ENCODE measurements around the gene TPRG1L.

GRCh38 chr1:3590951-3591865 lies 33.6 kb upstream of the TPRG1L start:
- TF ChIP-seq, protein P1, sequence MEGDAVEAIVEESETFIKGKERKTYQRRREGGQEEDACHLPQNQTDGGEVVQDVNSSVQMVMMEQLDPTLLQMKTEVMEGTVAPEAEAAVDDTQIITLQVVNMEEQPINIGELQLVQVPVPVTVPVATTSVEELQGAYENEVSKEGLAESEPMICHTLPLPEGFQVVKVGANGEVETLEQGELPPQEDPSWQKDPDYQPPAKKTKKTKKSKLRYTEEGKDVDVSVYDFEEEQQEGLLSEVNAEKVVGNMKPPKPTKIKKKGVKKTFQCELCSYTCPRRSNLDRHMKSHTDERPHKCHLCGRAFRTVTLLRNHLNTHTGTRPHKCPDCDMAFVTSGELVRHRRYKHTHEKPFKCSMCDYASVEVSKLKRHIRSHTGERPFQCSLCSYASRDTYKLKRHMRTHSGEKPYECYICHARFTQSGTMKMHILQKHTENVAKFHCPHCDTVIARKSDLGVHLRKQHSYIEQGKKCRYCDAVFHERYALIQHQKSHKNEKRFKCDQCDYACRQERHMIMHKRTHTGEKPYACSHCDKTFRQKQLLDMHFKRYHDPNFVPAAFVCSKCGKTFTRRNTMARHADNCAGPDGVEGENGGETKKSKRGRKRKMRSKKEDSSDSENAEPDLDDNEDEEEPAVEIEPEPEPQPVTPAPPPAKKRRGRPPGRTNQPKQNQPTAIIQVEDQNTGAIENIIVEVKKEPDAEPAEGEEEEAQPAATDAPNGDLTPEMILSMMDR (IDR thresholded peaks at IDR 0.05), result peak; percentile 36
- TF ChIP-seq EZH2 (IDR thresholded peaks at IDR 0.05), result no peak
- no peak for TF ChIP-seq EZH2phosphoT487 (IDR thresholded peaks at IDR 0.05)

All from neural progenitor cell (in vitro differentiated cells).